ENCODE data around the gene EID1.
A peak's percentile ranks its signal among the peaks of the same experiment; 100 is the strongest.

The EID1 gene

GRCh38 chr15:48887144-48887543, 9.2 kb downstream of the EID1 start:
- Histone ChIP-seq H3K4ac (ENCODE audit: low read depth, low read length) (no peak overlapping the region), H3K18ac (ENCODE audit: low read length) (no peak overlapping the region), H3K27ac (ENCODE audit: low read depth, low read length) (no peak overlapping the region), H2BK15ac (replicated peaks; ENCODE audit: low read depth) (no peak overlapping the region), H3K9ac (ENCODE audit: low read length) (no peak overlapping the region), H3K36me3 (ENCODE audit: control insufficient read depth, insufficient read depth, low read length) (no peaks in the 10 kb centered on the region), H2BK120ac (ENCODE audit: low read depth, low read length) (no peak overlapping the region), H3K4me3 (ENCODE audit: low read length) (no peak overlapping the region), H2AK5ac (ENCODE audit: low read length) (no peak overlapping the region), H3K4me2 (ENCODE audit: low read length) (no peak overlapping the region), H2BK5ac (ENCODE audit: low read length) (no peak overlapping the region), H4K8ac (ENCODE audit: low read depth, low read length) (no peak overlapping the region), H3K23ac (ENCODE audit: low read length) (no peak overlapping the region), H3K56ac (ENCODE audit: low read length) (no peak overlapping the region), H3K79me2 (ENCODE audit: control insufficient read depth, insufficient read depth, low read length) (no peaks in the 10 kb centered on the region), H4K5ac (ENCODE audit: low read length) (no peak overlapping the region), H3K4me1 (ENCODE audit: control insufficient read depth, low read depth, low read length) (no peaks in the 10 kb centered on the region), H3K79me1 (ENCODE audit: low read length) (no peaks in the 10 kb centered on the region), H3K27me3 (ENCODE audit: insufficient read depth, low read length, poor library complexity) (no peaks in the 10 kb centered on the region)
- no CpG with 5 or more reads among the region's 2 CpGs for WGBS (ENCODE audit: extremely low coverage, insufficient coverage, low lambda C conversion rate)
- DNase-seq = peak; percentile 27

GRCh38 chr15:48888191-48888590, 10.3 kb downstream of the EID1 start:
- no peak overlapping the region for H3K4me3 ChIP-seq (ENCODE audit: low read length)
- no peak overlapping the region for H3K4me2 ChIP-seq (ENCODE audit: low read length)
- no peak overlapping the region for H3K23ac ChIP-seq (ENCODE audit: low read length)
- H3K56ac ChIP-seq (ENCODE audit: low read length) = no peak overlapping the region
- no peaks in the 10 kb centered on the region for H3K79me2 ChIP-seq (ENCODE audit: control insufficient read depth, insufficient read depth, low read length)
- no peak overlapping the region for H4K8ac ChIP-seq (ENCODE audit: low read depth, low read length)
- no peaks in the 10 kb centered on the region for H3K36me3 ChIP-seq (ENCODE audit: control insufficient read depth, insufficient read depth, low read length)
- H3K4ac ChIP-seq (ENCODE audit: low read depth, low read length) = no peak overlapping the region
- H4K5ac ChIP-seq (ENCODE audit: low read length) = no peak overlapping the region
- H3K9ac ChIP-seq (ENCODE audit: low read length) = no peak overlapping the region
- H3K27ac ChIP-seq (ENCODE audit: low read depth, low read length) = no peak overlapping the region
- no peak overlapping the region for H2BK5ac ChIP-seq (ENCODE audit: low read length)
- H3K79me1 ChIP-seq (ENCODE audit: low read length) = no peaks in the 10 kb centered on the region
- no peak for DNase-seq
- no CpG with 5 or more reads among the region's 4 CpGs for WGBS (ENCODE audit: extremely low coverage, insufficient coverage, low lambda C conversion rate)
- no peak overlapping the region for H2BK120ac ChIP-seq (ENCODE audit: low read depth, low read length)
- no peak overlapping the region for H2BK15ac ChIP-seq (replicated peaks; ENCODE audit: low read depth)
- H3K4me1 ChIP-seq (ENCODE audit: control insufficient read depth, low read depth, low read length) = no peaks in the 10 kb centered on the region
- no peak overlapping the region for H2AK5ac ChIP-seq (ENCODE audit: low read length)
- no peak overlapping the region for H3K18ac ChIP-seq (ENCODE audit: low read length)
- H3K27me3 ChIP-seq (ENCODE audit: insufficient read depth, low read length, poor library complexity) = no peaks in the 10 kb centered on the region

GRCh38 chr15:48888836-48889235, 10.9 kb downstream of the EID1 start:
- no peaks in the 10 kb centered on the region for H3K36me3 ChIP-seq (ENCODE audit: control insufficient read depth, insufficient read depth, low read length)
- H3K27me3 ChIP-seq (ENCODE audit: insufficient read depth, low read length, poor library complexity) = no peaks in the 10 kb centered on the region
- no peak overlapping the region for H3K4me2 ChIP-seq (ENCODE audit: low read length)
- H2BK5ac ChIP-seq (ENCODE audit: low read length) = no peak overlapping the region
- H3K79me1 ChIP-seq (ENCODE audit: low read length) = no peaks in the 10 kb centered on the region
- no peak overlapping the region for H3K4ac ChIP-seq (ENCODE audit: low read depth, low read length)
- H3K9ac ChIP-seq (ENCODE audit: low read length) = no peak overlapping the region
- no peak overlapping the region for H4K8ac ChIP-seq (ENCODE audit: low read depth, low read length)
- DNase-seq = no peak
- no peaks in the 10 kb centered on the region for H3K79me2 ChIP-seq (ENCODE audit: control insufficient read depth, insufficient read depth, low read length)
- H2BK15ac ChIP-seq (replicated peaks; ENCODE audit: low read depth) = no peak overlapping the region
- no peak overlapping the region for H3K4me3 ChIP-seq (ENCODE audit: low read length)
- no peak overlapping the region for H2AK5ac ChIP-seq (ENCODE audit: low read length)
- no peak overlapping the region for H3K23ac ChIP-seq (ENCODE audit: low read length)
- H3K4me1 ChIP-seq (ENCODE audit: control insufficient read depth, low read depth, low read length) = no peaks in the 10 kb centered on the region
- H3K27ac ChIP-seq (ENCODE audit: low read depth, low read length) = no peak overlapping the region
- no peak overlapping the region for H2BK120ac ChIP-seq (ENCODE audit: low read depth, low read length)
- no CpG with 5 or more reads among the region's 1 CpG for WGBS (ENCODE audit: extremely low coverage, insufficient coverage, low lambda C conversion rate)
- H4K5ac ChIP-seq (ENCODE audit: low read length) = no peak overlapping the region
- H3K56ac ChIP-seq (ENCODE audit: low read length) = no peak overlapping the region
- no peak overlapping the region for H3K18ac ChIP-seq (ENCODE audit: low read length)

- no peak overlapping the region for H3K27ac ChIP-seq (ENCODE audit: low read depth, low read length)
- H3K4ac ChIP-seq (ENCODE audit: low read depth, low read length) = no peak overlapping the region
- no peak overlapping the region for H2BK15ac ChIP-seq (replicated peaks; ENCODE audit: low read depth)
- WGBS (ENCODE audit: extremely low coverage, insufficient coverage, low lambda C conversion rate) = no CpG with 5 or more reads among the region's 3 CpGs
- no peak for DNase-seq
- H3K4me3 ChIP-seq (ENCODE audit: low read length) = no peak overlapping the region
- no peak overlapping the region for H4K8ac ChIP-seq (ENCODE audit: low read depth, low read length)
- no peaks in the 10 kb centered on the region for H3K4me1 ChIP-seq (ENCODE audit: control insufficient read depth, low read depth, low read length)
- H3K27me3 ChIP-seq (ENCODE audit: insufficient read depth, low read length, poor library complexity) = no peaks in the 10 kb centered on the region
- no peak overlapping the region for H2BK5ac ChIP-seq (ENCODE audit: low read length)
- H3K4me2 ChIP-seq (ENCODE audit: low read length) = no peak overlapping the region
- H3K56ac ChIP-seq (ENCODE audit: low read length) = no peak overlapping the region
- no peaks in the 10 kb centered on the region for H3K36me3 ChIP-seq (ENCODE audit: control insufficient read depth, insufficient read depth, low read length)
- H3K23ac ChIP-seq (ENCODE audit: low read length) = no peak overlapping the region
- H4K5ac ChIP-seq (ENCODE audit: low read length) = no peak overlapping the region
- no peaks in the 10 kb centered on the region for H3K79me1 ChIP-seq (ENCODE audit: low read length)
- no peaks in the 10 kb centered on the region for H3K79me2 ChIP-seq (ENCODE audit: control insufficient read depth, insufficient read depth, low read length)
- H2BK120ac ChIP-seq (ENCODE audit: low read depth, low read length) = no peak overlapping the region
- no peak overlapping the region for H3K18ac ChIP-seq (ENCODE audit: low read length)
- no peak overlapping the region for H3K9ac ChIP-seq (ENCODE audit: low read length)
- no peak overlapping the region for H2AK5ac ChIP-seq (ENCODE audit: low read length)
These were observed 12.0 kb downstream of the EID1 start for GRCh38 chr15:48889925-48890324.

GRCh38 chr15:48890375-48890972, 12.5 kb downstream of the EID1 start:
- no peaks in the 10 kb centered on the region for H3K79me2 ChIP-seq (ENCODE audit: control insufficient read depth, insufficient read depth, low read length)
- no peaks in the 10 kb centered on the region for H3K4me1 ChIP-seq (ENCODE audit: control insufficient read depth, low read depth, low read length)
- no peak overlapping the region for H3K56ac ChIP-seq (ENCODE audit: low read length)
- H2BK15ac ChIP-seq (replicated peaks; ENCODE audit: low read depth) = no peak overlapping the region
- no peak overlapping the region for H3K4me3 ChIP-seq (ENCODE audit: low read length)
- H3K4me2 ChIP-seq (ENCODE audit: low read length) = no peak overlapping the region
- no peak overlapping the region for H2BK5ac ChIP-seq (ENCODE audit: low read length)
- DNase-seq = no peak
- H3K18ac ChIP-seq (ENCODE audit: low read length) = no peak overlapping the region
- H3K79me1 ChIP-seq (ENCODE audit: low read length) = no peaks in the 10 kb centered on the region
- H3K4ac ChIP-seq (ENCODE audit: low read depth, low read length) = no peak overlapping the region
- H3K9ac ChIP-seq (ENCODE audit: low read length) = no peak overlapping the region
- no peaks in the 10 kb centered on the region for H3K27me3 ChIP-seq (ENCODE audit: insufficient read depth, low read length, poor library complexity)
- no peak overlapping the region for H3K27ac ChIP-seq (ENCODE audit: low read depth, low read length)
- no peak overlapping the region for H3K23ac ChIP-seq (ENCODE audit: low read length)
- no peak overlapping the region for H4K8ac ChIP-seq (ENCODE audit: low read depth, low read length)
- H2AK5ac ChIP-seq (ENCODE audit: low read length) = no peak overlapping the region
- no peak overlapping the region for H2BK120ac ChIP-seq (ENCODE audit: low read depth, low read length)
- no CpG with 5 or more reads among the region's 10 CpGs for WGBS (ENCODE audit: extremely low coverage, insufficient coverage, low lambda C conversion rate)
- H3K36me3 ChIP-seq (ENCODE audit: control insufficient read depth, insufficient read depth, low read length) = no peaks in the 10 kb centered on the region
- H4K5ac ChIP-seq (ENCODE audit: low read length) = no peak overlapping the region

GRCh38 chr15:48891232-48891765, 13.4 kb downstream of the EID1 start:
- Histone ChIP-seq H4K5ac (ENCODE audit: low read length) (no peak overlapping the region), H3K36me3 (ENCODE audit: control insufficient read depth, insufficient read depth, low read length) (no peaks in the 10 kb centered on the region), H3K56ac (ENCODE audit: low read length) (no peak overlapping the region), H3K4me1 (ENCODE audit: control insufficient read depth, low read depth, low read length) (no peaks in the 10 kb centered on the region), H3K9ac (ENCODE audit: low read length) (no peak overlapping the region), H4K8ac (ENCODE audit: low read depth, low read length) (no peak overlapping the region), H3K4ac (ENCODE audit: low read depth, low read length) (no peak overlapping the region), H3K79me1 (ENCODE audit: low read length) (no peaks in the 10 kb centered on the region), H3K4me3 (ENCODE audit: low read length) (no peak overlapping the region), H2BK5ac (ENCODE audit: low read length) (no peak overlapping the region), H2AK5ac (ENCODE audit: low read length) (no peak overlapping the region), H3K18ac (ENCODE audit: low read length) (no peak overlapping the region), H3K4me2 (ENCODE audit: low read length) (no peak overlapping the region), H3K79me2 (ENCODE audit: control insufficient read depth, insufficient read depth, low read length) (no peaks in the 10 kb centered on the region), H3K27me3 (ENCODE audit: insufficient read depth, low read length, poor library complexity) (no peaks in the 10 kb centered on the region), H3K27ac (ENCODE audit: low read depth, low read length) (no peak overlapping the region), H2BK15ac (replicated peaks; ENCODE audit: low read depth) (no peak overlapping the region), H2BK120ac (ENCODE audit: low read depth, low read length) (no peak overlapping the region), H3K23ac (ENCODE audit: low read length) (no peak overlapping the region)
- no CpG with 5 or more reads among the region's 6 CpGs for WGBS (ENCODE audit: extremely low coverage, insufficient coverage, low lambda C conversion rate)
- no peak for DNase-seq
